NCI-H345 treated with DMSO at 0.1 percent for 48 hours (cell line): Measurements from ENCODE around the gene TSN.
A peak's percentile ranks its signal among the peaks of the same experiment; 100 is the strongest.
"Not testable (repeated sequence)": the region's sequence is repeated elsewhere in the genome, so short reads cannot be mapped to it uniquely, and the experiment has no call there.

ENCODE experiments used
- DNase-seq: peaks from one replicate; lab custom pipeline; 2025; ENCODE audit not compliant: unreplicated experiment; lab: John Stamatoyannopoulos, UW

Gene TSN

DNA sequence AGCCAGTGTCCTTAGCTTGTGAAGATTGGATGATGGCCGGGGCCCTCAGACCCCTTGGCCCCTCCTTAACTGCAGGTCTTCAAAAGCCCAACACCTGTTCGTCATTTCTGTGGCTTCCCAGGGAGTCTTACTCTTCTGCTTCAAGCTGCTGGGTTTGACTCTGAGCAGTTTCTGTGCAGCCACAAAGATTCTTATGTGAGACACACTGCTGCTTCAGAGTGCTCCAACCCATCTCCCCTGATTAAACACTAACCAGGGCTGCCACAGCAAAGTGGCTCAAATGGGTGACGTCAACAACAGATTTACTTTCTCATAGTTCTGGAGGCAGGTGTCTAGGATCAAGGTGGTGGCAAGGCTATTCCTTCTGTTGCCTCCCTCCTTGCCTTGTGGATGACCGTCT lies 40.8 kb downstream of the TSN start:
- no peak for DNase-seq

DNA sequence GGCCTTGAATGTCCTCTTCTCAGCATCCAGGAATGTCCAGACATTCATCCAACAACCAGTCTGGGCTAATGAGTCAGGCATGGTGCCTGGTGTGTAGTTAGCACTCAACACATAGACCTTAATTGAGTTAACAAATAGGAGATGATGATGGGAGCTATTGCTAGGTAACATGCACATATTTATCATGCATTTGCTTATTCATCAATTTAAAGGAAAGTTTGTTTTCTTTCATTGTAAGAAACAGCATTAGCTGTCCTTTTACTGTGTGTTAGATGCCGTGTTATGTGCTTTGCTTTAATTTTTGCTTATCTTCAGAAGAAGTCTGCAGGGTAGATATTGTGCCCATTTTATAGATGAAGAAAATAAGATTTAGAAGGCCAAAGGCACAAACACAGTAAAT lies 43.2 kb downstream of the TSN start:
- DNase-seq: no peak

GRCh38 chr2:121801916-121802315 lies 46.5 kb downstream of the TSN start:
- no peak for DNase-seq

GRCh38 chr2:121803503-121803902 lies 48.1 kb downstream of the TSN start:
- DNase-seq: peak; percentile 87

- DNase-seq: peak; percentile 83
Observed at GRCh38 chr2:121804340-121804739, 48.9 kb downstream of the TSN start.

DNA sequence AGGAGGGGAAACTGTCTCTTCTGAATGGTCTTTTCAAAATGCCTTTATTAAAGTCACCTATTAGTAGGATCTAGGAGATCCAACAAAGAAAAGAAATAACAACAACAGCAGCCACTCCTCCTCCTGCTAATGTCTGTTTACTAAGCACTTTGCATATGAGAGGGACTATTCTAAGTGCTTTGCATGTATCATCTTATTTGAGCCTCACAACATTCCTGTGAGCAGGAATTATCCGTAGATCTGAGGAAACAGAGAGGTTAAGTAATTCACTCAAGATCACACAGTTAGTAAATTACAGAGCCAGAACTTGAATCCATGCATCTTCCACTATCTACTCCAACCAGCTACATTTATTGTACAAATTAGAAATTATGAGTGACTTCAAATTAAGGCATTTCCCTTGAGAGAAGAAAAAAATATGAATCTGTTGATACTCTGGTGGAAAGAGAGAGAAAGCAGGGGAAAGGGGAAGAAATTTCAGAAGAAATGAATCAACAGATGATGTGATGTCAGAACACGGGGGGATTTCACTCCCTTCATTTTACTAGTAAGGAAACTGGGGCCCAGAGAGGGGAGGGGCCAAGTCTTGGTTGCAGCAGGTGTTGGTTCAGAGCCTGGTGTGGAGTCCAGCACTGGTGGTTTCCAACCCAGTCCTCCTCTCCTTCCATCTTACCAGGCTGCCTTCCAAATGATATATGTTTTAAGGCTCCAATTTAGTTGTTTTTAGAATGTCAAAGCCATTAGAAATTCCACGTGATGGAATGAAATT lies 49.7 kb downstream of the TSN start:
- no peak for DNase-seq

DNA sequence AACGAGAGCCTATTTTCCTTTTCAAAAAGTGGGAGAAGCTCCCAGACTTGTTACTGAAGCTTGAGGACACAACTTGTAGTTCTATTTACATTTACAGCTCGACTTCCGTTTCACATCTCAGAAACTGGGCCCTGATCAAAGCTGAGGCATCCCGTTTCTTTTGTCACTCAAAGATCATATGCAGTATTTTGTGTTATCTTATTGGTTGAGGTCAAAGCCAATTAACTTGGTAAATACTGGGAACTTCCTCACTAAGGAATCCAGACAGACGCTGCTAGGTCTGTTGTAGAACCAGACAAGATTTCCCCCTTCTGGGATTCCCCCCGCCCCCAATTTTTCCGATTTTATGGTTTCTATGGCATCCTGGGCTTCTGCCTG lies 50.3 kb downstream of the TSN start:
- DNase-seq: no peak

DNA sequence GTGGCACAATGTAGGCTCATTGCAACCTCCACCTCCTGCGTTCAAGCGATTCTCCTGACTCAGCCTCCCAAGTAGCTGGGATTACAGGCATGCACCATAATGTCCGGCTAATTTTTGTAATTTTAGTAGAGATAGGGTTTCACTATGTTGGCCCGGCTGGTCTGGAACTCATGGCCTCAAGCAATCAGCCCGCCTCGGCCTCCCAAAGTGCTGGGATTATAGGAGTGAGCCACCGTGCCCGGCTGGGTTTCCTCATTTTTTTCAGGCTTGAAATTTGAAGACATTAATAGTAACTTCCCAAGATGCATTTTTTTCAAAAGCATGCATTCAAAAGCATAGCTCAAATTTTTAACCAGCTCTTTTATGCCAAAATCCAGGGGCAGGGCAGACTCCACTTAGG lies 52.3 kb downstream of the TSN start:
- DNase-seq: not testable (repeated sequence)

DNA sequence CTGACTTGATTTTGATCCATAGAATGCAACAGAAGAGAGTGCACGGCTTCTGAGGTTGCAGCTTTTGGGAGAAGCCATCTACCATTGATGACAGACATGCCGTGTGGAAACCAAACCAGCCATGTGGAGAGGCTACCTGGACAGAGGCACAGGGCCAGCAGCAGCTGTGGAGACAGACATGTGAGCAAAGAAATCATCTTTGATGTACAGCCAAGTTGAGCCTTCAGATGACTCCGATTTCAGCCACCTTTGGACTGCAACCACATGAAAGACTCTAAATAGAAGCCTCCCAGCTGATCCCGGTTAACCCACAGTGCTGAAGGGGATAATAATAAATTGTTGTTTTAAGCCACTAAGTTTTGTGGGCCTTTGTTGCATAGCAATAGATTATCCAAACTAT lies 54.2 kb downstream of the TSN start:
- no peak for DNase-seq

DNA sequence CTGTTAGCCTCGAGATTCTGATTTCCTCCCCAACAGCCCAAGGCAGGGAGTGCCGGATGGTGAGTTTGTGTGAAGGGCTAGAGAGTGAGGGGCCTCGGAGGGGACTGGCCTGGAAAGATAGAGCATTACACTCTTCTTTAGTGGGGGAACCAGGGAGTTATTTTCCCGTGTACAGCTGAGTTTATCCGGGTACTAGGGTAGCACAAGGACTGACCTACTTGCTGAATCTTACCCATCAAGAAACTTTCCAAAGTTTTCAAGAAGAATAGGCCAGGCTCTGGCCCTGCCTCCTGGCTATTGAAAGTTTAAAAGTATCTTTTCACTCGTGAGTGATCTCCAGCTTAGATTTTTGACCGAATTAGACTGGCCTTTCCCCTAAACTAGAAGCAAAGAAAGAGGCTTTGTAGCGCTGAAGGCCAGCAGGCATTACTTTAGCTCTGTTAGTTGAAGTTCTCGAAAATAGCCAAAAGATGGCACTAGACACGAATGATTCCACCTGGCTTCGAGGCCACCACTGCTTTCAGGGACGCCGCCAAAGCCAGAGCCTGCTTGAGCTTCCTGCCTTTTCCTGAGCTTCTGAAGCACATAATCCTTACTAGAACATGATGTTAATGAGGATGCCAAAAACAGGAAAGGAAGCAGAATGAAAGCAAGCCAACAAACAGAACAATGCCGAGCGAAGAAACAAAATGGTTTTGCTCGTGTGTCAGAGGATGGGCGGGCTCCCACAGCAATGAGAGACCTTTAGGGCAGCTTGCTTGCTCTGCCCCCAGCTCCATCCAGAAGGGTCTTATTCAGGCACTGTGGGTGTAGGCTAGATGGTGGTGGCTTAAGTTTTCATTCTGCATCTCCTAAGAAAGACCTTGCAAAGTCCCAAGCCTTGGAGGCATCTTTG lies 55.8 kb downstream of the TSN start:
- peak; percentile 63 for DNase-seq

DNA sequence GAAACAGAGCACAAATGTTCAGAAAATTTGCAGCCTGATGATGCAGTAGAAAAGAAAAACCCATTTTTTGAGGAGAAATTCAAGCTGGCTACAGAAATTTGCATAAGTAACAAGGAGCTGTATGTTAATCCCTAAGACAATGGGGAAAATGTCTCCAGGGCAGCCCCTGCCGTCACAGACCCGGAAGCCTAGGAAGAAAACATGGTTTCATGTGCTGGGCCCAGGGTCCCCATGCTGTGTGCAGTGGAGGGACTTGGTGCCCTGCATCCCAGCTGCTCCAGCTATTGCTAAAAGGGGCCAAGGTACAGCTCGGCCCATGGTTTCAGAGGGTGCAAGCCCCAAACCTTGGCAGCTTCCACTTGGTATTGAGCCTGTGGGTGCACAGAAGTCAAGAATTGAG lies 57.6 kb downstream of the TSN start:
- not testable (repeated sequence) for DNase-seq

DNA sequence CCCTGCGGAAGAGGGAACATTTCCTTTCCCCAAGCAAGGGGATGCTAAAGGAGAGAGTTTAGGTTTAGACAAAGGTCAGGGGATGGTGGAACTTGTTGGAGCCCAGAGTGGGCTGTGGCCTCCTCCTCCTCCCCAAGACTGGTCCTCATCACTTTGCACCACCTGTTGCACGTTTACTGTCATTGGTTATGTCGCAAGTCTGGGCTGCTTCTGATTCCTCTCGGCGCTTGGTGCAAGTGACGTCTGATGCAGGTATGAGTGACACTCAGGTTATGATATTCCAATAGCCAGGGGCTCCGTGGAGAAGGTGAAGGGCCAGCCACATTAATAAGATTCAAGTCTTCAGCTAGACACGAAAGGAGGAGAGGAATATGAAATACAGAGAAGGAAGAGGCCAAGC lies 59.8 kb downstream of the TSN start:
- DNase-seq: no peak

DNA sequence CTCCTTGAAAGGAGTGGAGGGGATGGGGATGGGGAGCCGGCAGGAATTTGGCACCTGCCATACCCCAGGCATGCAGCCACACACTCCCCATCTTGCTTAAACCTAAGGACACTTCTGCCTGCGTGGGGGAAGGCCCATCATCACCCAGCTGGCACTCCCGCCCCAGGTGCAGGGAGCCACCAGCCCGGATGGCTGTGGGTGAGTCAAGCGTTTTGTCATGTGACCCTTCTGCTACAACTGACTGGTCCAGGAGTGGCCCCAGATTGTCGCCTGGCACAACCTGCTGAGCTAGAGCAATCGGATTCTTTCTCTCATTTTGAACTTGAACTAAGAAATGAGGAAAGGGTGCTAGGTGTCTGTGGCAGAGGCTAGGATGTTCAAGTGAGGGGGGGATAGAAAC lies 61.3 kb downstream of the TSN start:
- no peak for DNase-seq

- not testable (repeated sequence) for DNase-seq
Observed at GRCh38 chr2:121817304-121817703, 61.9 kb downstream of the TSN start.
